Raji (cell line): ENCODE measurements around the gene STXBP5L.

ENCODE experiments used
- POLR2A ChIP-seq: IDR thresholded peaks from 2 replicates; pipeline ENCODE4 v1.6.1; 2011; ENCODE audit warnings: low read depth, low read length, control low read depth; ENCODE audit not compliant: insufficient read depth

STXBP5L gene

GRCh38 chr3:121324320-121324719 is 416.3 kb downstream of the STXBP5L start:
- no peak for TF ChIP-seq POLR2A

GRCh38 chr3:121330118-121330517 is 422.1 kb downstream of the STXBP5L start:
- no peak for TF ChIP-seq POLR2A

- no peak for TF ChIP-seq POLR2A
Observed at GRCh38 chr3:121330634-121331033, 422.6 kb downstream of the STXBP5L start.

GRCh38 chr3:121362035-121362734 is 454.2 kb downstream of the STXBP5L start:
- no peak for TF ChIP-seq POLR2A

GRCh38 chr3:121399820-121400219 is 491.8 kb downstream of the STXBP5L start:
- TF ChIP-seq POLR2A = no peak

GRCh38 chr3:121405631-121406030 is 497.6 kb downstream of the STXBP5L start:
- TF ChIP-seq POLR2A = no peak

GRCh38 chr3:121411523-121411922 is 503.5 kb downstream of the STXBP5L start:
- no peak for TF ChIP-seq POLR2A

GRCh38 chr3:121414924-121415323 is 506.9 kb downstream of the STXBP5L start:
- TF ChIP-seq POLR2A = no peak

- TF ChIP-seq POLR2A = no peak
Observed at GRCh38 chr3:121418182-121418581, 510.2 kb downstream of the STXBP5L start.

- no peak for TF ChIP-seq POLR2A
Observed at GRCh38 chr3:121424549-121424948, 516.5 kb downstream of the STXBP5L start.

GRCh38 chr3:121430664-121431215 is 522.7 kb downstream of the STXBP5L start:
- TF ChIP-seq POLR2A = no peak

GRCh38 chr3:121431726-121432517 is 523.9 kb downstream of the STXBP5L start:
- TF ChIP-seq POLR2A = no peak

- no peak for TF ChIP-seq POLR2A
Observed at GRCh38 chr3:121436074-121436473, 528.1 kb downstream of the STXBP5L start.

GRCh38 chr3:121436641-121437040 is 528.6 kb downstream of the STXBP5L start:
- TF ChIP-seq POLR2A = no peak

- TF ChIP-seq POLR2A = no peak
Observed at GRCh38 chr3:121443456-121443855, 535.5 kb downstream of the STXBP5L start.

GRCh38 chr3:121462565-121462964 is 554.6 kb downstream of the STXBP5L start:
- no peak for TF ChIP-seq POLR2A
